H1 (cell line): ENCODE results near the gene NR3C2.

ENCODE experiments used
- CHD2 ChIP-seq: IDR thresholded peaks from 2 replicates; pipeline ENCODE4 v1.6.1; 2012; ENCODE audit warnings: low read length, improper control_type of control experiment
- CREB1 ChIP-seq: IDR thresholded peaks from 2 replicates; pipeline ENCODE4 v1.6.1; 2012; ENCODE audit warnings: inconsistent platforms
- EGR1 ChIP-seq: IDR thresholded peaks from 2 replicates; pipeline ENCODE4 v1.6.1; 2011; ENCODE audit warnings: low read depth, low read length, borderline replicate concordance
- EP300 ChIP-seq, 2 experiments: IDR thresholded peaks; 1 replicate in 1 of 2; 2 replicates in 1 of 2; pipeline ENCODE4 v1.6.1; 2011 to 2012; ENCODE audit warnings: low read depth in 2 of 2, low read length in 2 of 2, mild to moderate bottlenecking in 2 of 2, borderline replicate concordance in 1 of 2, inconsistent platforms in 1 of 2, moderate library complexity in 1 of 2
- KDM5A ChIP-seq: fragments of 200-600 bp; IDR thresholded peaks from 2 replicates; pipeline ENCODE4 v1.7.1; 2012; ENCODE audit warnings: mild to moderate bottlenecking, low read length, inconsistent platforms, mixed read lengths
- MAFK ChIP-seq: IDR thresholded peaks from 2 replicates; pipeline ENCODE4 v1.6.1; 2012; ENCODE audit warnings: low read depth, mild to moderate bottlenecking, improper control_type of control experiment, low read length
- PHF8 ChIP-seq: fragments of 200-600 bp; sonication (generic); conservative IDR thresholded peaks from 2 replicates; pipeline ENCODE4 v1.7.1; 2012; ENCODE audit warnings: low read depth, mild to moderate bottlenecking, inconsistent platforms, low read length, moderate library complexity
- POLR2A ChIP-seq, 2 experiments: IDR thresholded peaks; 1 replicate in 1 of 2; 2 replicates in 1 of 2; pipeline ENCODE4 v1.6.1; 2011; ENCODE audit warnings: low read depth in 2 of 2, low read length in 2 of 2, mild to moderate bottlenecking in 2 of 2; ENCODE audit errors: control extremely low read depth in 1 of 2
- POLR2AphosphoS5 ChIP-seq: IDR thresholded peaks from 2 replicates; pipeline ENCODE4 v1.6.1; 2011; ENCODE audit warnings: low read depth, low read length
- SIN3A ChIP-seq, 2 experiments: IDR thresholded peaks in 1 of 2; conservative IDR thresholded peaks in 1 of 2; 2 replicates each; pipeline ENCODE4 v1.6.1; 2011 to 2012; ENCODE audit warnings: low read length in 2 of 2, improper control_type of control experiment in 1 of 2, low read depth in 1 of 2, mild to moderate bottlenecking in 1 of 2
- TEAD4 ChIP-seq: IDR thresholded peaks from 2 replicates; pipeline ENCODE4 v1.6.1; 2012; ENCODE audit warnings: low read depth, low read length, inconsistent platforms, mixed read lengths
- TF ChIP-seq, protein P1 (sequence below), 3 experiments: IDR thresholded peaks; 1 replicate in 2 of 3; 2 replicates in 1 of 3; pipeline versions ENCODE4 v1.5.1 to v1.6.1; 2011; ENCODE audit warnings: low read length in 3 of 3, mild to moderate bottlenecking in 3 of 3, inconsistent platforms in 2 of 3, low read depth in 1 of 3, moderate library complexity in 1 of 3; ENCODE audit not compliant: insufficient read depth in 1 of 3; ENCODE audit errors: control extremely low read depth in 1 of 3
- TF ChIP-seq, protein P2 (sequence below): IDR thresholded peaks from 2 replicates; pipeline ENCODE4 v1.6.1; 2012; ENCODE audit warnings: inconsistent platforms
- TF ChIP-seq, protein P3 (sequence below): IDR thresholded peaks from 2 replicates; pipeline ENCODE4 v1.6.1; 2011; ENCODE audit warnings: low read depth, mild to moderate bottlenecking, low read length; ENCODE audit not compliant: insufficient read depth

DNA sequence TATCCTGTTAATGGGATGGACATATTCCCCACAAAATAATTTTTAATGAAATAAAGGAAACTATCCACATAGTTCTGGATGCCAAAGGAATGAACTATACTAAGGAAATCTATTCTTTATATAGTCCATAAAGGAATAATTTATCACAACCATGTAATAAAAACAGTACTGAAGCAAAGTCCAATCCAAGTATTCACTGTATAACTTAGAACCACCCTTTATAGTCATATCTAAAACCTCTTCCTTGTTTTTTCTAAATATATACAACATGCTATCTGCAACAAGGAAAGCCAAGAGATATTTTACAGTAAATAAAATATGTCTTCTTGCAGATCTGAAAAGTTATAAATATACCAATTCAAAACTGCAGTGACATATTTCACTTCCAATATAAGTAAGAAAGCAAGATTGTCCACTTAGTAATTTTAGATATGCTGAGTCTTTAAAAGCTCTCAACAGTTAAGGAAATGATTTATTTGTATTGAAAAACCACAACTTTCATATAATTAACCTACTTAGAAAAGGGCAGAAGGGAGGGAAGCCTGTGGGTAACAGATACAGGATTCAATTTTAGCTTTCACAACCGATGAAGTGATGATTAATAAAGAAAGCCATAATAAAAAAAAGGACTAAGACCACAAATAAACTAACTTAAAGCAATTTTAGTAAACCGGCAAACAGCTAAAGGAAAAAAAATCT, 8.0 kb downstream of the NR3C2 start:
- TF ChIP-seq CREB1 (no peak), EGR1 (no peak), PHF8 (no peak), POLR2A (IDR thresholded peaks at IDR 0.05; ENCODE audit: control extremely low read depth in 1 of 2, low read depth in 2 of 2, low read length in 2 of 2) (no peak), KDM5A (no peak), EP300 (IDR thresholded peaks at IDR 0.05; ENCODE audit: borderline replicate concordance in 1 of 2, low read depth in 2 of 2, low read length in 2 of 2) (no peak), POLR2AphosphoS5 (no peak), SIN3A (conservative IDR thresholded peaks at IDR 0.05 in 1 of 2, IDR thresholded peaks at IDR 0.05 in 1 of 2; ENCODE audit: low read depth in 1 of 2, low read length in 2 of 2) (no peak), TEAD4 (no peak), MAFK (no peak), CHD2 (no peak)
- TF ChIP-seq, protein P1, sequence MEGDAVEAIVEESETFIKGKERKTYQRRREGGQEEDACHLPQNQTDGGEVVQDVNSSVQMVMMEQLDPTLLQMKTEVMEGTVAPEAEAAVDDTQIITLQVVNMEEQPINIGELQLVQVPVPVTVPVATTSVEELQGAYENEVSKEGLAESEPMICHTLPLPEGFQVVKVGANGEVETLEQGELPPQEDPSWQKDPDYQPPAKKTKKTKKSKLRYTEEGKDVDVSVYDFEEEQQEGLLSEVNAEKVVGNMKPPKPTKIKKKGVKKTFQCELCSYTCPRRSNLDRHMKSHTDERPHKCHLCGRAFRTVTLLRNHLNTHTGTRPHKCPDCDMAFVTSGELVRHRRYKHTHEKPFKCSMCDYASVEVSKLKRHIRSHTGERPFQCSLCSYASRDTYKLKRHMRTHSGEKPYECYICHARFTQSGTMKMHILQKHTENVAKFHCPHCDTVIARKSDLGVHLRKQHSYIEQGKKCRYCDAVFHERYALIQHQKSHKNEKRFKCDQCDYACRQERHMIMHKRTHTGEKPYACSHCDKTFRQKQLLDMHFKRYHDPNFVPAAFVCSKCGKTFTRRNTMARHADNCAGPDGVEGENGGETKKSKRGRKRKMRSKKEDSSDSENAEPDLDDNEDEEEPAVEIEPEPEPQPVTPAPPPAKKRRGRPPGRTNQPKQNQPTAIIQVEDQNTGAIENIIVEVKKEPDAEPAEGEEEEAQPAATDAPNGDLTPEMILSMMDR (IDR thresholded peaks at IDR 0.05; ENCODE audit: control extremely low read depth in 1 of 3, insufficient read depth in 1 of 3, low read depth in 1 of 3, low read length in 3 of 3): no peak
- TF ChIP-seq, protein P2, sequence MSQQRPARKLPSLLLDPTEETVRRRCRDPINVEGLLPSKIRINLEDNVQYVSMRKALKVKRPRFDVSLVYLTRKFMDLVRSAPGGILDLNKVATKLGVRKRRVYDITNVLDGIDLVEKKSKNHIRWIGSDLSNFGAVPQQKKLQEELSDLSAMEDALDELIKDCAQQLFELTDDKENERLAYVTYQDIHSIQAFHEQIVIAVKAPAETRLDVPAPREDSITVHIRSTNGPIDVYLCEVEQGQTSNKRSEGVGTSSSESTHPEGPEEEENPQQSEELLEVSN: no peak
- TF ChIP-seq, protein P3, sequence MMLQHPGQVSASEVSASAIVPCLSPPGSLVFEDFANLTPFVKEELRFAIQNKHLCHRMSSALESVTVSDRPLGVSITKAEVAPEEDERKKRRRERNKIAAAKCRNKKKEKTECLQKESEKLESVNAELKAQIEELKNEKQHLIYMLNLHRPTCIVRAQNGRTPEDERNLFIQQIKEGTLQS: no peak
